Measurements from ENCODE around the gene WDR11. TPM values are rescaled to one million over a fixed set of nuclear protein-coding genes. Genes with fewer than 3 reads are reported as not detected.
A peak's percentile ranks its signal among the peaks of the same experiment; 100 is the strongest.

Gene WDR11
- total and polyA plus RNA-seq, 2 experiments from 2014 or later, result 31.2 to 40.3 TPM

DNA sequence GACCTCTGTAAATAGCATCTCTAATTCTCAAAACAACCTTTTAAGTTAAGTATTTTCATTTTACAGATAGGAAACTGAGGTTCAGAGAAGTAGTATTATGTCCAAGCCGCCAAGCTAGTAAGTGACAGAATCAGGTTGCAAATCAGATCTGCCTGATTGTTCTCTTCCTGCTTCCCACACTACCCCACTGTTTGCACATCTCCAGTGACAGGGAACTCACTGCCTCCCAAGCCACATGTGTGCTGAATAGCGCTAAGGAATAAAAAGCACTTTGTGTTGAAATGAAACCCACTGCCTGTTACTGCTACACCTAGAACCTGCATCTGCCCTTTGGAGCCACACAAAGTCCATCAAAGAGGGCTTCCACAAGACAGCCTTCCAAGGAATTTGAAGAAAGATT, 45.1 kb upstream of the WDR11 start:
- TF ChIP-seq, protein P1, sequence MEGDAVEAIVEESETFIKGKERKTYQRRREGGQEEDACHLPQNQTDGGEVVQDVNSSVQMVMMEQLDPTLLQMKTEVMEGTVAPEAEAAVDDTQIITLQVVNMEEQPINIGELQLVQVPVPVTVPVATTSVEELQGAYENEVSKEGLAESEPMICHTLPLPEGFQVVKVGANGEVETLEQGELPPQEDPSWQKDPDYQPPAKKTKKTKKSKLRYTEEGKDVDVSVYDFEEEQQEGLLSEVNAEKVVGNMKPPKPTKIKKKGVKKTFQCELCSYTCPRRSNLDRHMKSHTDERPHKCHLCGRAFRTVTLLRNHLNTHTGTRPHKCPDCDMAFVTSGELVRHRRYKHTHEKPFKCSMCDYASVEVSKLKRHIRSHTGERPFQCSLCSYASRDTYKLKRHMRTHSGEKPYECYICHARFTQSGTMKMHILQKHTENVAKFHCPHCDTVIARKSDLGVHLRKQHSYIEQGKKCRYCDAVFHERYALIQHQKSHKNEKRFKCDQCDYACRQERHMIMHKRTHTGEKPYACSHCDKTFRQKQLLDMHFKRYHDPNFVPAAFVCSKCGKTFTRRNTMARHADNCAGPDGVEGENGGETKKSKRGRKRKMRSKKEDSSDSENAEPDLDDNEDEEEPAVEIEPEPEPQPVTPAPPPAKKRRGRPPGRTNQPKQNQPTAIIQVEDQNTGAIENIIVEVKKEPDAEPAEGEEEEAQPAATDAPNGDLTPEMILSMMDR (IDR thresholded peaks at IDR 0.05; ENCODE audit: low read depth, low read length), result no peak
- Histone ChIP-seq H3K36me3 (no peaks in the 10 kb centered on the region), H3K4me1 (ENCODE audit: low read depth) (no peaks in the 10 kb centered on the region), H3K27me3 (no peaks in the 10 kb centered on the region), H3K4me3 (no peak overlapping the region), H3K27ac (no peak overlapping the region), H3K9me3 (ENCODE audit: low read depth) (no peaks in the 10 kb centered on the region)
- DNase-seq (ENCODE audit: low read depth in 1 of 2, low spot score in 1 of 2), result no peak

DNA sequence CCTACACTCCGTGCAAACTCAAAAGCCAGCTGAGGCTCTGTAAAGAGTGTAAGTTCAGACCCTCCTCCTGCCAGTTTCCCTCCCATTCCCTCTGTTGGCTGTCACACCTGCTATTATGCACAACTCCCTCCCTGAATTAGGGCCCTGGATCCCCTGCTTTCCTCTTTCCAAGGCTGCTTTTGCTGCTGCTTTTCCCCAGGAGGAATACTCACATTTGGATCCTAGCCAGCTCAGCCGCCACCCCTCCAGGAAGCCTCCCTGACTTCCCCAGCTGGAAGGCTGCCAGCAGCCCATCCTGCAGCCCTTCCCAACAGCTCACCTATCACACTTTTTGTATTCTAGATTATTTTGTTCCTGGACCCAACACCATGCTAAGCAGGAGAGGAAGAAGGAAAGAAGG, 40.9 kb upstream of the WDR11 start:
- Histone ChIP-seq H3K4me3 (no peak overlapping the region), H3K27ac (no peak overlapping the region), H3K9me3 (ENCODE audit: low read depth) (no peaks in the 10 kb centered on the region), H3K36me3 (no peaks in the 10 kb centered on the region), H3K27me3 (no peaks in the 10 kb centered on the region), H3K4me1 (ENCODE audit: low read depth) (no peaks in the 10 kb centered on the region)
- TF ChIP-seq, protein P1 (IDR thresholded peaks at IDR 0.05; ENCODE audit: low read depth, low read length), result no peak
- DNase-seq (ENCODE audit: low read depth in 1 of 2, low spot score in 1 of 2), result peak in 1 of 2 donors; percentile 2

DNA sequence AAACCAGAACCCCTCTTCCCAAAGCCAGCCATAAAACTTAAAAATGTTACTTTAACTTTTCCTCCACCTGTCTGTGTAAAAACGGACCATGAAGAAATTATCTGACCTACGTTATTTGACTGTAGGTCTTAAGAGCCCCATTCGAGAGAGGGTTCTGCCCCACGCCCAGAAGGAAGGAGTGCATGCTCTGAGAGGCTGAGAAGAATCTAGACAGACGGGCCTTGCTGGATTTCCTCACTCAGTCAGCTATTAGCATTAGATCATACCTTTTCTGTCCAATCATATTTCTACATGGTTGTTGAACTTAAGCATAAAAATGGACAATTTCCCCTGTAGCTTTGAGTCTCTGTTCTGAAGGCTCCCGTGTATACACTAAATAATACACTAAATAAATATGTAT, 38.1 kb upstream of the WDR11 start:
- no peak overlapping the region for H3K4me3 ChIP-seq
- no peaks in the 10 kb centered on the region for H3K27me3 ChIP-seq
- TF ChIP-seq, protein P1 (IDR thresholded peaks at IDR 0.05; ENCODE audit: low read depth, low read length), result no peak
- no peak for DNase-seq (ENCODE audit: low read depth in 1 of 2, low spot score in 1 of 2)
- no peaks in the 10 kb centered on the region for H3K9me3 ChIP-seq (ENCODE audit: low read depth)
- no peak overlapping the region for H3K27ac ChIP-seq
- no peaks in the 10 kb centered on the region for H3K4me1 ChIP-seq (ENCODE audit: low read depth)
- no peaks in the 10 kb centered on the region for H3K36me3 ChIP-seq

DNA sequence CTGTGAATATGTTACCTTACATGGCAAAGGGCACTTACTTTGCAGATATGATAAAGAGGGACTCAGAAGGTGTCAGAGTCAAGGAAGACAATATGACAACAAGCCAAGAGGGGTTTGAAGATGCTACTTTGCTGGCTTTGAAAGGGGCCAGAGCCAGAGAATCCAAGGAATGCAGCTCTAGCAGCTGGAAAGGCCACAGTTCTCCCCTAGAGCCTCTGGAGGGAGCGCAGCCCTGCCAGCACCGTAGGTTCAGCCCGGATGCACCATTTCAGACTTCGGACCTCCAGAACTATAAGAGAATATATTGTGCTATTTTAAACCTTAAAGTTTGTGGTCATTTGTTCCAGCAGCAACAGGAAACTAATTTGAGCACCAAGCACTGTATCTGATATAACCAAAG, 32.9 kb upstream of the WDR11 start:
- no peak for DNase-seq (ENCODE audit: low read depth in 1 of 2, low spot score in 1 of 2)
- no peaks in the 10 kb centered on the region for H3K27me3 ChIP-seq
- H3K4me3 ChIP-seq, result no peak overlapping the region
- H3K27ac ChIP-seq, result no peak overlapping the region
- H3K9me3 ChIP-seq (ENCODE audit: low read depth), result no peaks in the 10 kb centered on the region
- H3K36me3 ChIP-seq, result no peaks in the 10 kb centered on the region
- H3K4me1 ChIP-seq (ENCODE audit: low read depth), result peaks cover 6% of the 10 kb centered on the region
- TF ChIP-seq, protein P1 (IDR thresholded peaks at IDR 0.05; ENCODE audit: low read depth, low read length), result no peak

DNA sequence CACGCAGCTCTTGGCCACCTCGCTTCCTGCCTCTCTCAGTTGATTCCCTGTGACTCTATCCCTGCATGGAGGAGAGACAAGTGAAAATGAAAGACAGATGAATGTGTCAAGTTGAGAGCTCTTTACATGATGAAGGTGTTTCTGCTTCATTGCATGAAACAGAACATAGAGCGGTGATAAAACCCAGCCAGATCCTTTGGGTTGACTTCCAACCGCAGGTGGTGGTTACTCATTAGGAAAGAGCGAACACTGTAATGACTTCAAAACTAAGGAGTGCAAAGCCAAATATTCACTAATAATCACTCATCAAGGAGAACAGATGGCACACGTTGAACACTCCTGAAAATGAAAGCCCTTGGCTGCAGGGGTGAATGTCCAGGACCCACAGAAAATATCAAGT, 31.8 kb upstream of the WDR11 start:
- H3K4me1 ChIP-seq (ENCODE audit: low read depth), result peaks cover 9% of the 10 kb centered on the region
- no peak overlapping the region for H3K27ac ChIP-seq
- no peaks in the 10 kb centered on the region for H3K36me3 ChIP-seq
- H3K4me3 ChIP-seq, result no peak overlapping the region
- H3K27me3 ChIP-seq, result no peaks in the 10 kb centered on the region
- TF ChIP-seq, protein P1 (IDR thresholded peaks at IDR 0.05; ENCODE audit: low read depth, low read length), result no peak
- no peaks in the 10 kb centered on the region for H3K9me3 ChIP-seq (ENCODE audit: low read depth)
- no peak for DNase-seq (ENCODE audit: low read depth in 1 of 2, low spot score in 1 of 2)

DNA sequence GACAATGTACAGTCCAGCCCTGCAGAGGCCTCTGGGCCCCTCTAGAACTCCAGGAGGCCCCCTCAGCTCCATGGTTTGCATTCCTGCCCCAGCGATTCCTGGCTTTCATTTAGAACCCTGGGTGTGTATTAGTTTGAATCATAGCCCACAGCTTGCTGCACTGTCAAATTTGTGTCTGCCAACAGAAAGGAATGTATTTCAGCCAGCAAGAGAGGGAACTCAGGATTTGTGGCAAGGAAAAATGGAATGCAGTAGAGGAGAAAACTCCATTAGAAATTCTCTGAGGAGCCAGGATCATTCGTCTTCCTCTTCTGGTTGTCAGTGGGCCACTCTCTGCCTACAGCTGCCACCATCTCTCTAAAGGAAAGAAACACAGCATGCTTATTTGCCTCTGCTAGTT, 27.9 kb upstream of the WDR11 start:
- H3K4me3 ChIP-seq, result no peak overlapping the region
- H3K4me1 ChIP-seq (ENCODE audit: low read depth), result peaks cover 9% of the 10 kb centered on the region
- H3K36me3 ChIP-seq, result no peaks in the 10 kb centered on the region
- TF ChIP-seq, protein P1 (IDR thresholded peaks at IDR 0.05; ENCODE audit: low read depth, low read length), result no peak
- H3K9me3 ChIP-seq (ENCODE audit: low read depth), result no peaks in the 10 kb centered on the region
- peak overlapping the region; percentile 13 for H3K27ac ChIP-seq
- DNase-seq (ENCODE audit: low read depth in 1 of 2, low spot score in 1 of 2), result peak in 1 of 2 donors; percentile 61
- no peaks in the 10 kb centered on the region for H3K27me3 ChIP-seq
